ENCODE measurements around the gene EBF3.

DNA sequence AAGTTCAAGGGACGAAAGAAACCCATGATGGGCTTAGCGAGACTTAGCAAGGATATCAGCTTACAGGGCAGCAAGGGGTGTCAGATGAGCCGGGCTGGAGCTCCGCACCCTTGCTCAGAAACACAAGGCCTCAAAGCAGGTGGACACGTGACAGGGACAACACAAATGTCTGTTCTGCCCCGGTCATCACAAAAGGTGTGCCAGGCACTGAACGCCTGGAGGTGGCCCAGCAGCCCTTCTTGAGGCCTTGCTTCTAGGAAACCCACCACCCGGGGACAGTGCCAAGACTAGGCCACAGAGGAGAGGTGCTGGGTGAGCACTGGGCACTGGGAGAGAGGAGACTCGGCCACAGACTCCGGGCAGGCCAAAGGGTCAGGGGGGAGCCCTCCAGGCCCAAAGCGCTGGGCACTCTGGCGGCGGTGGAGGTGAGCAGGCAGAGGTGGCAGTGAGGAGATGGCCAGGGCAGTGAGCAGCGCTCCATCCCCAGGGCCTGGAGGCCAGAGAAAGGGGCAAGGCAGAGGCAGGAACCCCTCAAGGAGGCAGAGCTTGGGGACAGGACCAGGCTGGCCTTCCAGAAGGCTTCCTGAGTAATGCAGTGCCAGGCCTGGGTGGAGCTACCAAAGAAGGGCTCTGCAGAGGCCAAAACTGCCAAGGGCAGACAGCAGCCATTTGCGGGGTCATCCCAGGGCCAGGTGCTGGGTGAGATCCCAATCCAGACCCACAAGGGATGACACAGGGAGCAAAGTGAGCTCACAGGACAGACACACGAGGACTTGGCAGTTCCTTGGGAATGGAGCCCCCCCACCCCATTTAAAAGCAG is 22.7 kb downstream of the EBF3 start:
- TF ChIP-seq, protein P1, sequence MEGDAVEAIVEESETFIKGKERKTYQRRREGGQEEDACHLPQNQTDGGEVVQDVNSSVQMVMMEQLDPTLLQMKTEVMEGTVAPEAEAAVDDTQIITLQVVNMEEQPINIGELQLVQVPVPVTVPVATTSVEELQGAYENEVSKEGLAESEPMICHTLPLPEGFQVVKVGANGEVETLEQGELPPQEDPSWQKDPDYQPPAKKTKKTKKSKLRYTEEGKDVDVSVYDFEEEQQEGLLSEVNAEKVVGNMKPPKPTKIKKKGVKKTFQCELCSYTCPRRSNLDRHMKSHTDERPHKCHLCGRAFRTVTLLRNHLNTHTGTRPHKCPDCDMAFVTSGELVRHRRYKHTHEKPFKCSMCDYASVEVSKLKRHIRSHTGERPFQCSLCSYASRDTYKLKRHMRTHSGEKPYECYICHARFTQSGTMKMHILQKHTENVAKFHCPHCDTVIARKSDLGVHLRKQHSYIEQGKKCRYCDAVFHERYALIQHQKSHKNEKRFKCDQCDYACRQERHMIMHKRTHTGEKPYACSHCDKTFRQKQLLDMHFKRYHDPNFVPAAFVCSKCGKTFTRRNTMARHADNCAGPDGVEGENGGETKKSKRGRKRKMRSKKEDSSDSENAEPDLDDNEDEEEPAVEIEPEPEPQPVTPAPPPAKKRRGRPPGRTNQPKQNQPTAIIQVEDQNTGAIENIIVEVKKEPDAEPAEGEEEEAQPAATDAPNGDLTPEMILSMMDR (conservative IDR thresholded peaks at IDR 0.05): no peak
- no peak for TF ChIP-seq EZH2 (IDR thresholded peaks at IDR 0.05; ENCODE audit: low read depth)

Data from PC-9 (cell line).